T-helper 2 cell (primary cell): ENCODE data around the gene MRPS27.

Experiments
- DNase-seq, 5 experiments: peaks; one replicate each; pipeline versions ENCODE4 v3.0.0 to v3.0.0-alpha.2; 2012 to 2022
- total RNA-seq, 2 donors: gene quantifications; one replicate each; lab custom pipeline; 2026; lab: John Stamatoyannopoulos, UW

The MRPS27 gene
- 36.2 to 49.5 reads per million in 2 donors for total RNA-seq

- peak; percentile 79 to 99 (median 92) for DNase-seq
Measured at GRCh38 chr5:72319976-72320752, at the start of gene MRPS27, which contains the start of gene PTCD2. Gene MRPS27, minus strand, starts transcription at chr5:72320240. Its CDS starts 19 bp downstream, at chr5:72320221. Gene PTCD2, plus strand, starts transcription at chr5:72320373. Its CDS starts 10 bp downstream, at chr5:72320383.

- DNase-seq = no peak
Measured at GRCh38 chr5:72369711-72370110, 49.7 kb upstream of the MRPS27 start.

GRCh38 chr5:72369301-72369700 is 49.3 kb upstream of the MRPS27 start:
- no peak for DNase-seq

GRCh38 chr5:72368271-72368670 is 48.2 kb upstream of the MRPS27 start:
- DNase-seq = no peak

- peak in 1 of 5 experiments; percentile 64 for DNase-seq
Measured at GRCh38 chr5:72366324-72366976, 46.4 kb upstream of the MRPS27 start.

GRCh38 chr5:72364951-72365350 is 44.9 kb upstream of the MRPS27 start:
- DNase-seq = no peak

GRCh38 chr5:72364171-72364570 is 44.1 kb upstream of the MRPS27 start:
- no peak for DNase-seq

- no peak for DNase-seq
Measured at GRCh38 chr5:72363166-72363802, 43.2 kb upstream of the MRPS27 start.

- no peak for DNase-seq
Measured at GRCh38 chr5:72359886-72360285, 39.8 kb upstream of the MRPS27 start.

GRCh38 chr5:72358925-72359324 is 38.9 kb upstream of the MRPS27 start:
- no peak for DNase-seq

GRCh38 chr5:72356361-72356760 is 36.3 kb upstream of the MRPS27 start:
- no peak for DNase-seq

GRCh38 chr5:72355706-72356299 is 35.8 kb upstream of the MRPS27 start:
- DNase-seq = no peak

GRCh38 chr5:72353046-72353445 is 33.0 kb upstream of the MRPS27 start:
- no peak for DNase-seq

- DNase-seq = no peak
Measured at GRCh38 chr5:72352616-72353015, 32.6 kb upstream of the MRPS27 start.

GRCh38 chr5:72351376-72351775 is 31.3 kb upstream of the MRPS27 start:
- no peak for DNase-seq

- peak in 1 of 5 experiments; percentile 68 for DNase-seq
Measured at GRCh38 chr5:72347801-72348308, 27.8 kb upstream of the MRPS27 start.

- no peak for DNase-seq
Measured at GRCh38 chr5:72346398-72346797, 26.4 kb upstream of the MRPS27 start.

- DNase-seq = no peak
Measured at GRCh38 chr5:72338689-72339209, 18.7 kb upstream of the MRPS27 start.

- no peak for DNase-seq
Measured at GRCh38 chr5:72337159-72337558, 17.1 kb upstream of the MRPS27 start.

GRCh38 chr5:72330712-72331111 is 10.7 kb upstream of the MRPS27 start:
- DNase-seq = no peak

GRCh38 chr5:72328172-72328571 is 8.1 kb upstream of the MRPS27 start:
- no peak for DNase-seq

GRCh38 chr5:72326306-72326649 is 6.2 kb upstream of the MRPS27 start:
- no peak for DNase-seq
